Left lobe of liver (tissue), 2 donors: ENCODE data around the gene PRXL2B. TPM values are rescaled to one million over a fixed set of nuclear protein-coding genes. Genes with fewer than 3 reads are reported as not detected.

ENCODE experiments used
- ATAC-seq: fragments of 200-7000 bp; cut with Tn5 transposase; one replicate; pipeline ENCODE4 v1.9.1; 2020; ENCODE audit warnings: mild to moderate bottlenecking, moderate library complexity
- DNase-seq: peaks from one replicate; pipeline ENCODE4 v3.0.0-alpha.2; 2020; ENCODE audit warnings: low spot score
- total RNA-seq: library from RNA; stranded (reverse); gene quantifications from one replicate; pipeline ENCODE4 v1.2.1, GENCODE V29; 2021
- donor health status: DM: no; HTN: no; CAD: no; lungs with moderate emphysema.
- donor health status: DM: no; HTN: yes; CAD: no.

PRXL2B gene
- total RNA-seq, 1 donor from 2014 or later, result 9.9 TPM

- DNase-seq (no peak), ATAC-seq (no peak)
Measured at GRCh38 chr1:2595812-2596529, 9.4 kb downstream of the PRXL2B start.

- ATAC-seq (no peak), DNase-seq (no peak)
Measured at GRCh38 chr1:2596530-2597333, 10.2 kb downstream of the PRXL2B start.

GRCh38 chr1:2597441-2598328 is 11.1 kb downstream of the PRXL2B start:
- ATAC-seq (no peak), DNase-seq (no peak)

- ATAC-seq, result no peak
- no peak for DNase-seq
Measured at GRCh38 chr1:2598329-2598931, 11.9 kb downstream of the PRXL2B start.

- ATAC-seq (no peak), DNase-seq (no peak)
Measured at GRCh38 chr1:2601721-2602303, 15.2 kb downstream of the PRXL2B start.

- ATAC-seq (no peak), DNase-seq (no peak)
Measured at GRCh38 chr1:2602311-2602835, 15.8 kb downstream of the PRXL2B start.

GRCh38 chr1:2602866-2603520 is 16.4 kb downstream of the PRXL2B start:
- ATAC-seq (no peak), DNase-seq (no peak)

GRCh38 chr1:2603521-2604155 is 17.1 kb downstream of the PRXL2B start:
- ATAC-seq (no peak), DNase-seq (no peak)

- ATAC-seq (no peak), DNase-seq (no peak)
Measured at GRCh38 chr1:2604156-2604843, 17.7 kb downstream of the PRXL2B start.

- DNase-seq (no peak), ATAC-seq (no peak)
Measured at GRCh38 chr1:2604844-2605508, 18.4 kb downstream of the PRXL2B start.

GRCh38 chr1:2605509-2606395 is 19.2 kb downstream of the PRXL2B start:
- DNase-seq (no peak), ATAC-seq (no peak)

GRCh38 chr1:2606396-2606880 is 19.9 kb downstream of the PRXL2B start:
- ATAC-seq (no peak), DNase-seq (no peak)

- DNase-seq (no peak), ATAC-seq (no peak)
Measured at GRCh38 chr1:2606881-2607621, 20.5 kb downstream of the PRXL2B start.

- ATAC-seq (no peak), DNase-seq (no peak)
Measured at GRCh38 chr1:2607641-2608091, 21.1 kb downstream of the PRXL2B start.

- ATAC-seq, result no peak
- no peak for DNase-seq
Measured at GRCh38 chr1:2609319-2610035, 22.9 kb downstream of the PRXL2B start.
